Stimulated activated CD4-positive, alpha-beta T cell treated with anti-CD3 and anti-CD28 coated beads, TNF-alpha, amount 100 ng/mL, for 24 hours (primary cell): Measurements from ENCODE around the gene JPH2.
A peak's percentile ranks its signal among the peaks of the same experiment; 100 is the strongest.
"Not testable (repeated sequence)": the region's sequence is repeated elsewhere in the genome, so short reads cannot be mapped to it uniquely, and the experiment has no call there.

ENCODE experiments used
- DNase-seq, 3 experiments: peaks; one replicate each; pipeline ENCODE4 v3.0.0-alpha.2; 2020; ENCODE audit warnings: low read depth in 3 of 3

Gene JPH2

GRCh38 chr20:44187054-44187771 is at the start of gene JPH2:
JPH2 (minus strand) TSS chr20:44187188; CDS start chr20:44186705, 483 bp downstream.
- DNase-seq, result no peak

- DNase-seq, result no peak
Measured at GRCh38 chr20:44235702-44236101, 48.7 kb upstream of the JPH2 start.

- DNase-seq, result no peak
Measured at GRCh38 chr20:44234566-44235317, 47.8 kb upstream of the JPH2 start.

GRCh38 chr20:44233436-44234016 is 46.5 kb upstream of the JPH2 start:
- no peak for DNase-seq

- not testable (repeated sequence) for DNase-seq
Measured at GRCh38 chr20:44232469-44232856, 45.5 kb upstream of the JPH2 start.

- no peak for DNase-seq
Measured at GRCh38 chr20:44231713-44232468, 44.9 kb upstream of the JPH2 start.

- DNase-seq, result no peak
Measured at GRCh38 chr20:44231193-44231592, 44.2 kb upstream of the JPH2 start.

GRCh38 chr20:44228465-44229258 is 41.7 kb upstream of the JPH2 start:
- no peak for DNase-seq

- no peak for DNase-seq
Measured at GRCh38 chr20:44224637-44225036, 37.6 kb upstream of the JPH2 start.

- no peak for DNase-seq
Measured at GRCh38 chr20:44223721-44224120, 36.7 kb upstream of the JPH2 start.

- no peak for DNase-seq
Measured at GRCh38 chr20:44222633-44223368, 35.8 kb upstream of the JPH2 start.

- DNase-seq, result no peak
Measured at GRCh38 chr20:44222027-44222426, 35.0 kb upstream of the JPH2 start.

- DNase-seq, result no peak
Measured at GRCh38 chr20:44221368-44221954, 34.5 kb upstream of the JPH2 start.

- no peak for DNase-seq
Measured at GRCh38 chr20:44219791-44220190, 32.8 kb upstream of the JPH2 start.

- DNase-seq, result no peak
Measured at GRCh38 chr20:44219170-44219730, 32.3 kb upstream of the JPH2 start.

GRCh38 chr20:44218446-44218845 is 31.5 kb upstream of the JPH2 start:
- peak in 1 of 3 experiments; percentile 32 for DNase-seq

GRCh38 chr20:44217342-44218092 is 30.5 kb upstream of the JPH2 start:
- peak; percentile 36 to 57 (median 55) for DNase-seq

- DNase-seq, result peak; percentile 56 to 63 (median 62)
Measured at GRCh38 chr20:44215125-44215524, 28.1 kb upstream of the JPH2 start.

GRCh38 chr20:44212792-44213191 is 25.8 kb upstream of the JPH2 start:
- DNase-seq, result no peak
